H7 (cell line): ENCODE data around the gene RCCD1. TPM values are rescaled to one million over a fixed set of nuclear protein-coding genes. Genes with fewer than 3 reads are reported as not detected.

ENCODE experiments used
- DNase-seq: peaks from one replicate; pipeline ENCODE4 v3.0.0; 2012
- H3K27me3 ChIP-seq: 2 replicates; pipeline ENCODE4 v1.6.0; 2011; ENCODE audit warnings: mild to moderate bottlenecking, low read length; ENCODE audit not compliant: control insufficient read depth, insufficient read depth
- H3K36me3 ChIP-seq: replicated peaks from 2 replicates; pipeline ENCODE4 v1.5.1; 2011; ENCODE audit warnings: low read length; ENCODE audit not compliant: control insufficient read depth, insufficient read depth
- H3K4me3 ChIP-seq: 2 replicates; pipeline ENCODE4 v1.5.1; 2011; ENCODE audit warnings: low read depth, mild to moderate bottlenecking, control low read depth, low read length, moderate library complexity; ENCODE audit not compliant: insufficient read depth
- total RNA-seq: library from RNA; depleted of rRNA; stranded (reverse); fragments of >200 nt; shearing (Covaris generic); gene quantifications from 2 replicates; pipeline ENCODE4 v1.2.3, GENCODE V29; 2014

RCCD1 gene
- total RNA-seq, 1 experiment from 2014 or later = 28.3 TPM

- no peak for DNase-seq
- Histone ChIP-seq H3K4me3 (no peak overlapping the region), H3K36me3 (peaks cover 14% of the 10 kb centered on the region), H3K27me3 (peaks cover 4% of the 10 kb centered on the region; the same call in 1 of the 2 replicates)
These were observed 4.4 kb downstream of the RCCD1 start for GRCh38 chr15:90959028-90959595.

DNA sequence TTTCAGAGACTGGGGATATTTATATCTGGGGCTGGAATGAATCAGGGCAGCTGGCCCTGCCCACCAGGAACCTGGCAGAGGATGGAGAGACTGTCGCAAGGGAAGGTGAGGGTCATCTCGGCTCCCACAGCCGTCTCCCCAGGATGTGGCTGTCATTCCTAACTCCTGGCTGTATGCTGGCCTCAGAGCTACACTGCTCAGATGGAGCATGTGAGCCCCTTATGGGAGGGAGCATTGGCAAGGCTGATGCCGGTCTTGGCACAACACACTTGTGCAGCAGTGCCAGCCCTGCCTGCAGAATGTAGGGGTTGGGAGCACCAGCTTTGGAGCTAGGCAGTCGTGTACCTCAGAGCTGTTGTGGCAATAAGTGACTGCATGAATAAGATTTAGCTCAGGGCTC, 5.2 kb downstream of the RCCD1 start:
- DNase-seq = no peak
- Histone ChIP-seq H3K36me3 (peaks cover 14% of the 10 kb centered on the region), H3K4me3 (no peak overlapping the region), H3K27me3 (peaks cover 4% of the 10 kb centered on the region; the same call in 1 of the 2 replicates)

GRCh38 chr15:90960298-90961091, 5.8 kb downstream of the RCCD1 start:
- no peak overlapping the region for H3K4me3 ChIP-seq
- no peak for DNase-seq
- H3K27me3 ChIP-seq = peaks cover 4% of the 10 kb centered on the region; the same call in 1 of the 2 replicates
- peaks cover 16% of the 10 kb centered on the region for H3K36me3 ChIP-seq

DNA sequence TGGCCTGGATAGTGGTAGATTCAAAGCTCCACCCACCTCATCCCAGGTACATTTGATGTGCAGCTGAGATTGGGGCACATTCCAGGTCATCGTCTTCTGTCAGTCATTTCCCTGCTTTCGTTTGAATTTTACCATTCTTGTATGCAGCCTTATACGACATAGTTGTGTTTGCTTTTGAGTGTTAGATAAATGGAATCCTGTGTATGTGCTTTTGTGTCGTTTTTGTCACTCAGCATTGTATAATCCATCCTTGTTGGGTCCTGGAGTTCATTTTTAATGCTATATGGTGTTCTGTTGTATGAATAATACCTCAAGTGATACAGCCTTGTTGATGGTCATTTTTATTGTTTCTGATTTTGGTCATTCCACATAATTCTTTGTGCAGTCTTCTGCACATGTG, 7.3 kb downstream of the RCCD1 start:
- Histone ChIP-seq H3K27me3 (peaks cover 2% of the 10 kb centered on the region; the same call in 1 of the 2 replicates), H3K4me3 (no peak overlapping the region), H3K36me3 (peaks cover 26% of the 10 kb centered on the region)
- no peak for DNase-seq

GRCh38 chr15:90966262-90966661, 11.6 kb downstream of the RCCD1 start:
- Histone ChIP-seq H3K36me3 (peaks cover 52% of the 10 kb centered on the region), H3K27me3 (no peaks in the 10 kb centered on the region), H3K4me3 (no peak overlapping the region)
- DNase-seq = no peak

DNA sequence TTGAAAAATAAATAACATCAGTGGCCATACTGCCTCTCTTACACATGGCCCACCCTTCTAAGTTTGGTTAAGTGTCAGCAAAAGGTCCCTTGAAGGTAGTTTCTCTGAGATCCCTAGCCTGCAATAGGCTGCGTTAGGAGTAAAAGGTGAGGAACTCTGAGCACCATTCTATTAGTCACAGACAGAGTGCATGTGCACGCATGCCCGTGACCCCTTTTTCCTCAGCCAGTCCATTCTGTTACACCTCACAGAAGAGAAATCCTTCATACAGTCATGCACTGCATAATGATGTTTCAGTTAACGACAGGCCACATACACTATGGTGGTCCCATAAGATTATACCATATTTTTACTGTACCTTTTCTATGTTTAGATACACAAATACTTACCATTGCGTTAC, 12.5 kb downstream of the RCCD1 start:
- H3K36me3 ChIP-seq = peaks cover 49% of the 10 kb centered on the region
- no peak for DNase-seq
- H3K27me3 ChIP-seq = no peaks in the 10 kb centered on the region
- H3K4me3 ChIP-seq = no peak overlapping the region

GRCh38 chr15:90968434-90968833, 13.8 kb downstream of the RCCD1 start:
- no peak overlapping the region for H3K4me3 ChIP-seq
- H3K27me3 ChIP-seq = no peaks in the 10 kb centered on the region
- peaks cover 53% of the 10 kb centered on the region for H3K36me3 ChIP-seq
- DNase-seq = no peak

DNA sequence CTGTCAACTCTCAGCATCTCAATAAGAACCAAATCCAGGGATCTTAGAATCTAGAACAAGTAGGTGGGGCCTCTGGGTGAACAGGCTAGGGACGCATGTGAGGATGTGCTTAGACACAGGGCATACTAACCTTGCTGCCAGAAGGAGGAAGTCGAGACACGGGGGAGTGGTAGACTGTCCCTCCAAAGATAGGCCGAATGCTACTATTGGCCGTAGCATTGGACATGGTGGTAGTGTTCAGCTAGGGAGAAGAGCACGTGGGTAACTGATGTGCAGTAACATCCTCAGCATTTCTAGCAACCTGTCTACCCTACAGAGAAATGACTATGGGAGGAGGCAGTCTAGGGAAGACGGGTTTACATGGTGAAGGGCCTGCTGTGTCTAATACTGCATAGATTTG, 15.6 kb downstream of the RCCD1 start:
- Histone ChIP-seq H3K4me3 (no peak overlapping the region), H3K27me3 (no peaks in the 10 kb centered on the region), H3K36me3 (peaks cover 61% of the 10 kb centered on the region)
- no peak for DNase-seq

GRCh38 chr15:90972133-90972532, 17.4 kb downstream of the RCCD1 start:
- no peak overlapping the region for H3K4me3 ChIP-seq
- DNase-seq = no peak
- H3K36me3 ChIP-seq = peaks cover 57% of the 10 kb centered on the region
- no peaks in the 10 kb centered on the region for H3K27me3 ChIP-seq

GRCh38 chr15:90974216-90974615, 19.5 kb downstream of the RCCD1 start:
- DNase-seq = no peak
- peaks cover 50% of the 10 kb centered on the region for H3K36me3 ChIP-seq
- H3K4me3 ChIP-seq = no peak overlapping the region
- H3K27me3 ChIP-seq = no peaks in the 10 kb centered on the region

DNA sequence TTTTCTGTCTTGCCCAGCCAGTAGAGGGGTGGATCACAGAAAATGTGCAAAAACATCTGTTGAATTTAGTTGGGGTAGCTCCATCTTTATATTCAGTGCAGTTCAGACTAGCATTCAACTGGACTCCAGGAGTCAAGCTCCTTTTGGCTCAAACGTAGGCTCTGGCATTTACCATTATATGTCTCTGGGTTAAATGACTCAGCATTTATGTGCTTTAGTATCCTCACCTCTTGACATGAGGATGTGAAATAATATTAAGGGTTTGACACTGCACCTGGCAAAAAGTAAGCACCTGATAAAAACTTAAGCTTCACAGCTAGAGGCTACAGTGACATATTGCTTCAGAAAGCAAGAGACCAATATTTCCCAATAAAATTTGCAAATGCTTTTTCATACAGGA, 24.9 kb downstream of the RCCD1 start:
- Histone ChIP-seq H3K27me3 (no peaks in the 10 kb centered on the region), H3K4me3 (no peak overlapping the region), H3K36me3 (peaks cover 65% of the 10 kb centered on the region)
- no peak for DNase-seq

- no peaks in the 10 kb centered on the region for H3K27me3 ChIP-seq
- no peak for DNase-seq
- peaks cover 54% of the 10 kb centered on the region for H3K36me3 ChIP-seq
- H3K4me3 ChIP-seq = no peak overlapping the region
These were observed 27.0 kb downstream of the RCCD1 start for GRCh38 chr15:90981681-90982080.

DNA sequence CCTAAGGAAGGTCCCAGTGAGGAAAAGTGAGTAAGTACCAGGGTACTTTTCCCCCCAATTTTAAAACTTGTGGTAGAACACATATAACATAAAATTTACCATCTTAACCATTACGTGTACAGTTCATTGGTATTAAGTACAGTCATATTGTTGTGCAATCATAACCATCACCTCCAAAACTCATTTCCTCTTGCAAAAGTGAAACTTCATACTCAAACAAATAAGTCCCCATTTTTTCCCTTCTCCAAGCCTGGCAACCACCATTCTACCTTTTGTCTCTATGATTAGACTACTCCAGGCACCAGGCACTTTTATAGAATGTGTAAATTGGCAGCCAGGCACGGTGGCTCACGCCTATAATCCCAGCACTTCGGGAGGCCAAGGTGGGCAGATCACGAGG, 27.5 kb downstream of the RCCD1 start:
- no peaks in the 10 kb centered on the region for H3K27me3 ChIP-seq
- H3K36me3 ChIP-seq = peaks cover 54% of the 10 kb centered on the region
- no peak overlapping the region for H3K4me3 ChIP-seq
- no peak for DNase-seq

GRCh38 chr15:90986790-90987507, 32.3 kb downstream of the RCCD1 start:
- no peak for DNase-seq
- no peaks in the 10 kb centered on the region for H3K27me3 ChIP-seq
- H3K4me3 ChIP-seq = no peak overlapping the region
- H3K36me3 ChIP-seq = peaks cover 15% of the 10 kb centered on the region
